Glomerular visceral epithelial cell (primary cell): ENCODE data around the gene RPTOR.
"Not testable (repeated sequence)": the region's sequence is repeated elsewhere in the genome, so short reads cannot be mapped to it uniquely, and the experiment has no call there.

Experiments used
- DNase-seq: peaks from one replicate; pipeline ENCODE4 v3.0.0-alpha.2; 2016; ENCODE audit errors: extremely low spot score

RPTOR gene

GRCh38 chr17:80544655-80545498 lies at the start of gene RPTOR:
TSS of gene RPTOR (plus strand) at chr17:80544838. CDS start at chr17:80545630, 792 bp downstream.
- DNase-seq: peak; percentile 86

DNA sequence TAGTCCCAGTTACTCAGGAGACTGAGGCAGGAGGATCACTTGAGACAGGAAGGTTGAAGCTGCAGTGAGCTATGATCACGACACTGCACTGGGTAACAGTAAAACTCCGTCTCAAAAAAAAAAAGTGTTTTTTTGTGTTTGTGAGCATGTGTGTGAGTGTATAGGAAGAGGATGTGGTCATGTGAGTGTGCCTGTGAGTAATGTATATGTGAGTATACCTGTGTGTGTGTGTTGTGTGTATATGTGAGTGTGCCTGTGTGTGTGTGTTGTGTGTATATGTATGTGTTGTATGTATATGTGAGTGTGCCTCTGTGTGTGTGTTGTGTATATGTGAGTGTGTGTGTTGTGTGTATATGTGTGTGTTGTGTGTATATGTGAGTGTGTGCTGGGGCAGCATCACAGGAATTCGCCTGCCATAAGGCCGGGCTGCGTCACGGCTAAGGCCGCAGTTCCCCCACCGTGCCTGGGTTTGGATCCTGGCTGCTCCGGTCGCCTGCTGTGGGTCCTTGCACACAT lies 46.9 kb upstream of the RPTOR start:
- DNase-seq: no peak

DNA sequence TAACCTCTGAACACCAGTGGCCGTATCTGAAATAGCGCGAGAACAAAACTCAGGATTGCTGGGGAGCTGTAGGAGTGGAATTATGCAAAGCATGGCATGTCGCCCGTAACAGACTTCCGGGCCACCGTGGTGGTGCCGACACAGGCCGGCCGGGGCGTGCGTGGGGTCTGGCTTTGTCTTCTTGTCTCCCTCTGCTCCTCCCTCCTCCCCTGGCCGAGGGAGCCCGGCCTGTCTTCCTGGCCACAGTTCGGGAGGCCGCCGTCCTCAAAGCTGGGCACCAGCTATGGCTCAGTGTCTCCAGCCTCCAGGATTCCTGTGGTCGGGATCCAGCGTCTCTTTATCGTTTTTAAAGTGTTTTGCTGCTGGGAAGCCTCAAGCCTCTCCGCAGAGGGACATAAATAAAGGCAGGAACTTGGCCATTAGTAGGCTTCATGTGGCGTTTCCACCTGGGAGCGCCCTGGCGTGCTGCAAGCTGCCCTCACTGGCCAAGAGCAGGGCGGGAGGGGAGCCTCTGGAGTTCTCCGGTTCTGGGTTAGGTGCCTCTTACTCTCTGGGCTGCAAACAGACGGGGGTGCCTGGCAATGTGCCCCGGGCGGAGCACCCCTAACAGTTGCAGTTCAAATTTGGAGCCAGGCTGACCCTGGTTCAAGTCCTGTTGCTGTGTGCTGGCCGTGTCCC lies 46.3 kb upstream of the RPTOR start:
- peak; percentile 61 for DNase-seq

GRCh38 chr17:80498920-80499410 lies 45.7 kb upstream of the RPTOR start:
- DNase-seq: no peak

DNA sequence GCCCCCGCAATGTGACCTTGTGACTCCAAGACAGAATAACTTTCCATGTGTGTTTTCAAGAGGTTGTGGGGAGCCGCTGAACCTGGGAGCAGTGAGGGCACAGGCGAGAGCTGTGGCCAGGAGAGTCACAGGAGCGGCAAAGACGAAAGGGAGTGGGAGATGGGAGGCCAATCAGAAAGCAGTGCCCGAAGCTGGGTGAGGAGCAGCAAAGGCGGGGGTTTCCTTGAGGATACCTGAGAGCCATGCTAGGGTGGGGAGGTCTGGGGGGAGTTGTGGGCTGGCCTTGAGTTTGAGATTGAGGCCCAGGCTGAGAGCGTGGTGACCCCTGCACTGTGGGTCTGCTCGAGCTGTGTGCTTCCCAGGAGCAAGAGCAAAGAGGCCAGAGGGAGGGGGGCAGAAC lies 45.1 kb upstream of the RPTOR start:
- DNase-seq: no peak

GRCh38 chr17:80499961-80500665 lies 44.5 kb upstream of the RPTOR start:
- no peak for DNase-seq

DNA sequence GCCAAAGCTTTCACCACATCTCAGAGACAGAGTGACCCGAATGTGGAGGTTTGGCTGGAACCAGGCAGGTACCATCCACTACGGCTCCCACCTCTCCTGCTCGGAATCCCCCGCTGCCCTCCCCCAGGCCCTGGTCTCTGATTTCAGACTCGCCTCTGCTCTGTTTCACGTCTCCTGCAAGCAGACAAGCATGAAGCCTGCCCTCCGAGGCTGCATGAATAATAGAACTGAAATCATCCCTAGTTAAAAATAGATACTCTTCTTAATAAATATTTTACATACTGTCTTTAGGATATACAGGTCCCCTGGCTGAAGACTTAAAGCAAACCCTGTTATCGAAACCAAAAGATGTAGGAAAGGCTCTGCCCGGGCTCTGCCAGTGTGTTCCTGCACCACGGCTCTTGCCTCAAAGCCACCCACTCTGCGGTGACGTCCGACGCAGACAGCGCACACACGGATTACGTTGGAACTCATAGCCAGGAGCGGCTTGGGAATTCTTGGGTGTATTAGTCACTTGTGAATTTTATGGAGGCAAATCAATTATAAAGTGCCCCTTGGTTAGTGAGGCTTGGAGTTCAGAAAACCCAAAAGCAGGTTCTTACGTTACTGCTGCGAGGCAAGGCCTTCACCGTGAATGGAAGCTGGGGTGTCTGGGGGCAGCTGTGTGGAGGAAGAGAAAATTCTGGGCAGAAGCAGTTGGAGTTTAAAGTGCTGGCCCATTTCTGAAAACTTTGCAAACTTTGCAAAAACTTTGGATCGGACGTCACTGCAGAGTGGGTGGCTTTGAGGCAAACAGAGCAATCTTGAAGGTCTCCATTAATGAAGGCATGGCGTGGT lies 42.7 kb upstream of the RPTOR start:
- DNase-seq: peak; percentile 87

GRCh38 chr17:80502578-80502877 lies 42.1 kb upstream of the RPTOR start:
- DNase-seq: no peak

DNA sequence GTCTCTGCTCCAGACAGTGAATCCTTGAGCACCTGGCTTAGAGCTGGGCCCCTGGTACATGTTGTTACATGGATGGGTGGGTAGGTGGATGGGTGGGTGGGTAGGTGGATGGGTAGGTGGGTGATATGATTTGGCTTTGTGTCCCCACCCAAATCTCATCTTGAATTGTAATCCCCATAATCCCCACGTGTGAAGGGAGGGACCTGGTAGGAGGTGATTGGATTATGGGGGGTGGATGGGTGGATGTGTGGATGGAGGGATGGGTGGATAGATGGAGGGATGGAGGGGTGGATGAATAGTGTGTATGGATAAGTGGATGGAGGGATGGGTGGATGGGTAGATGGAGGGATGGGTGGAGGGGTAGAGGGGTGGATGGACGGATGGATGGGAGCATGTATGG lies 41.6 kb upstream of the RPTOR start:
- no peak for DNase-seq

DNA sequence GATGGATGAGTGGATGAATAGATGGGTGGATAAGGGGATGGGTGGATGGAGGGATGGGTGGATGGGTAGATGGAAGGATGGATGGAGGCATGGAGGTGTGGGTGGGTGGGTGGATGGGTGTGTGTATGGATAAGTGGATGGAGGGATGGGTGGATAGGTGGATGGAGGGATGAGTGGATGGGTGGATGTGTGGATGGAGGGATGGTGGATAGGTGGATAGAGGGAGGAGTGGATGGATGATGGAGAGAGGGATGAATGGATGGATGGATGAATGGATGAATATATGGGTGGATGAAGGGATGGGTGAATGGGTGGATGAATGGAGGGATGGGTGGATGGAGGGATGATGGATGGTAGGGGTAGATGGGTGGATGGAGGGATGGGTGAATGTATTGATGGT lies 40.7 kb upstream of the RPTOR start:
- no peak for DNase-seq

DNA sequence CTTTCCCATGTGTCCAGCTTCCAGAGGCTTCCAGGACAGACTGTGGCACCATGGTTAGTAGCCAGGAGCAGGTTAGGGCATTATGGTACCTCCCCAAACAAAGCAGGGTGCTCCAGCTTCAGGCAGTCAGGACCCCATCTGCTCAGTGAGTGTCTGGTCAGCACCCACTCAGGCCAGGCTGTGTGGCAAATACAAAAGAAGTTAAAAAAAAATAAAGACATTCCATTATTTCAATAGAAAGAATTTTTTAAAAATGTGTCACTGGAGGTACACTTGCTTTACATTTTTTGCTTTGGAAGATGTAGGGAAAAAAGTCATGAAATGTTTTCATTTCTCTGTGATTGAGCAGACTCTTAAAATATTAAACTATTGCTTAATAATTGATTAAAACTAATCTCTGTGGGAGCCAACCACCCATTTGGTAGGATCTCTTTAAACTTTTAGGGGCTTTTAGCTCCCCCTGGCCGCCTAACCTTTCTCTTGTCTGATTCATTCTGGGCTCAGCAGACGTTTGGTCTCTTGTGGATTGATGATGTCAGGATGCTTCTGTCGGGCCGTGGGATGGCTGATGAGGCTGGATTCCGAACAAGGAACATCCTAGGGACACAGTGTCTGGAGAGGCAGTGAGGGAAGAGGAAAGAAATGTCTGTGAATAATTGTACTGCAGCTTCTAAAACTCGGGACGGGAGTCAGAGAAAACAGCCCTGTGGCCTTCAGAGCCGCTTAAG lies 39.8 kb upstream of the RPTOR start:
- DNase-seq: peak; percentile 73

DNA sequence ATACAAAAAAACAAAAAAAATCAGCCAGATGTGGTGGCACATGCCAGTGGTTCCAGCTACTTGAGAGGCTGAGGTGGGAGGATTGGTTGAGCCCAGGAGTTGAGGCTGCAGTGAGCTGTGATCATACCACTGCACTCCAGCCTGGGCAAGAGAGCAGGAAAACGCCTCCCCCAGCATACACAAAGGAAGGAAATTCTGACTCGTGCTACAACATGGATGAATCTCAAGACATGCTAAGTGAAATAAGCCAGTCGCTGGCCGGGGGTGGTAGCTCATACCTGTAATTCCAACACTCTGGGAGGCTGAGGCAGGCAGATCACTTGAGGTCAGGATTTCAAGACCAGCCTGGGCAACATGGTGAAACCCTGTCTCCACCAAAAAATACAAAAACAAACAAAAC lies 37.5 kb upstream of the RPTOR start:
- not testable (repeated sequence) for DNase-seq

DNA sequence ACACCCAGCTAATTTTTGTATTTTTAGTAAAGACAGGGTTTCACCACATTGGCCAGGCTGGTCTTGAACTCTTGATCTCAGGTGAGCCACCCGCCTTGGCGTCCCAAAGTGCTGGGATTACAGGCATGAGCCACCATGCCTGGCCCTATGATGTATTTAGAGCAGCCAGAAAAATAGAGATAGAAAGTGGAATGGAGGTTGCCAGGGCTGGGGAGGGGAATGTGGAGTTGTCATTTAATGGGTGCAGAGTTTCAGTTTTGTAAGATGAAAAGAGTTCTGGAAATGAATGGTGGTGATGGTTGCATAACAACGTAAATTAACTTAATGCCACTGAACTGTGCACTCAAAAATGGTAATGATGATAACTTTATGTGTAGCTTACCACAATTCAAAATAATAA lies 36.7 kb upstream of the RPTOR start:
- no peak for DNase-seq

DNA sequence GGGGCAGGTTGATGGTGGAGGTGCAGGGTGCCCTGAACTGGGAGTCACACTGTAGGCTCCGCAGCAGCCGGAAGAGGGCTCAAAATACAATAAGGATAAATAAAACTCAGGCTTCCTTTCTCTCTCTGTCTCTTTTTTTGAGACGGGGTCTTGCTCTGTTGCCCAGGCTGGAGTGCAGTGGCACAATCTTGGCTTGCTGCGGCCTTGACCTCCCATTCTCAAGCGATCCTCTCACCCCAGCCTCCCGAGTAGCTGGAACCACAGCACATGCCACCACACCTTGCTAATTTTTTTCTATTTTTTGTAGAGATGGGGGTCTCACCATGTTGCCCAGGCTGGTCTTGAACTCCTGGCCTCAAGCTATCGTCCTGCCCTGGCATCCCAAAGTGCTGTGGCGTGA lies 35.3 kb upstream of the RPTOR start:
- DNase-seq: no peak

GRCh38 chr17:80510132-80510531 lies 34.5 kb upstream of the RPTOR start:
- DNase-seq: no peak

- DNase-seq: no peak
Measured at GRCh38 chr17:80510772-80511171, 33.9 kb upstream of the RPTOR start.

DNA sequence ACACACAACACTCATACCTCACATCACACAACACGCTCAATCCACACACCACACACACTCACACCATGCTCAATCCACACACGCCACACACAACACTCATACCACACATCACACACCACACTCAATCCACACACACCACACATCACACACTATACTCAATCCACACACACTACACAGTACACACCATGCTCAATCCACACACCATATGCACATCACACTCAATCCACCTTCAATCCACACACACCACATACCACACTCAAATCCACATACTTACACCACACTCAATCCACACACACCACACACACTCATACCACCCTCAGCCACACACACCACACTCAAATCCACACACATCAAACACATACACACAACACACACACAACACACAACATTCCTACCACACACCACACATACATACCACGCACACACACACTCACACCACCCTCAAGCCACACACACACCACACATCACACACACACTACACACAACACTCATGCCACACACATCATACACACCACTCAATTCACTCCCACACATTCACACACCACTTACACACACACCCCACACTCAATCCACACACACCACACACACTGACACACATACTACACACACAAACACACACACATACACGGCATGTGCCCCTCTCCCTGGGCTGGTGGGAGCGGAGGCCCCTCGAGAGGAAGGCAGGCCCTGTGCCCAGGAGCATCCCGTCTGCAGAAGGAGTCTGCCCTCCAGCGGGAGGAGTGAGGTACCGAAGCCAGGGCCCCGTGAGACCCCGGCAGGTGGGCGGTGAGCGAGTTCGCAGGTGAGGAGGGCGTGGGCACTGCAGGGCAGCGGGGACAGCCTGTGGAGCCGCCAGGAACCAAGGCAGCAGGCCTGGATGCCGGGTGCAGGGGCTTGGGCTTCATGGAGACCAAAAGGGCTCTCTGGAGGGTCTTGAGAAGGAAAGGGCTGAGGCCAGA lies 33.1 kb upstream of the RPTOR start:
- DNase-seq: no peak

DNA sequence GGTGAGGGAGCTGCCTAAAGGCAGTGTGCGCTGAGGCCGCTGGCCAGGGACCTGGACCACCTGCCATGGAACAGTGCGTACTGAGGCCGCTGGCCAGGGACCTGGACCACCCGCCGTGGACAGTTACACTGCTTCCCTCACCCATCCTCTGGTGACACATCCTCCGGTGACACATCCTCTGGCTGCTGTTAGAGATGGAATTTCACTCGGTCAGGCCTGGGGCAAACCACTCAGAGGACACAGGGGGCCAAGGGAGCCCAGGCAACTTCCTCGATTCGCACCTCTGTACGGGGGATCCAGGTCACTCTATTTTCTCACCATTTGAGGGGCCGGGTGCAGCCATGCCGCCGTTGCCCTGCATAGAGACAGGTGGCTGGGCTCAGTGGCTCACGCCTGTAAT lies 32.4 kb upstream of the RPTOR start:
- DNase-seq: peak; percentile 69

GRCh38 chr17:80513201-80513600 lies 31.4 kb upstream of the RPTOR start:
- DNase-seq: no peak

DNA sequence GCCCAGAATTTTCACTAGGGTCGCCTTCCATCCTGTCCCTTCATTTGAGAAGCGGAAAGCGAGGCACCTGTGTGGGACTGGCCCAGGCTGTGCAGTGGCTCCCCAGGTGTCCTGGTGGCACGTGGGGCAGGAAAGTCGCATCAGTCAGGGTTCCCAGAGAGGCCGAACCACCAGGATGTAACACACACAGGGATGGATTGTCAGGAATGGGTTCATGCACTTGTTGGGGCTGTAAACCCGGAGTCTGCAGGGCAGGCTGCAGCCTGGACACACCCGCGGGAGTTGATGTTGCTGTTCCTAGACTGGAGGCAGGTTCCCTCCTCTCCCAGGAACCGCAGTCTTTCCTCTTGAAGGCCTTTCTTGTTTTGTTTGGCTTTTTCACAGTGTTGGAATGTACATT lies 30.7 kb upstream of the RPTOR start:
- peak; percentile 67 for DNase-seq
